Mesenchymal stem cell (in vitro differentiated cells and primary cell): Measurements from ENCODE around the gene VSX2.

Experiments
- DNase-seq: peaks from one replicate; pipeline ENCODE4 v3.0.0-alpha.2; 2013
- H2AFZ ChIP-seq: one replicate; pipeline ENCODE4 v1.6.1; 2013; ENCODE audit warnings: low read depth, mild to moderate bottlenecking, control low read depth, inconsistent platforms, low read length, moderate library complexity
- H2AK5ac ChIP-seq: 2 replicates; pipeline ENCODE4 v1.6.1; 2013; ENCODE audit warnings: low read length, moderate library complexity, mild to moderate bottlenecking, inconsistent platforms; ENCODE audit not compliant: severe bottlenecking
- H2BK120ac ChIP-seq: one replicate; pipeline ENCODE4 v1.6.1; 2013; ENCODE audit warnings: low read depth, mild to moderate bottlenecking, inconsistent platforms, low read length, moderate library complexity
- H2BK12ac ChIP-seq, 2 experiments: one replicate each; pipeline ENCODE4 v1.6.1; 2013; ENCODE audit warnings: inconsistent platforms in 2 of 2, low read length in 2 of 2, mild to moderate bottlenecking in 2 of 2, moderate library complexity in 2 of 2, control low read depth in 1 of 2
- H2BK15ac ChIP-seq: one replicate; pipeline ENCODE4 v1.6.1; 2013; ENCODE audit warnings: mild to moderate bottlenecking, low read depth, inconsistent platforms; ENCODE audit not compliant: poor library complexity, severe bottlenecking
- H2BK5ac ChIP-seq: 2 replicates; pipeline ENCODE4 v1.6.1; 2013; ENCODE audit warnings: low read depth, mild to moderate bottlenecking, low read length, control low read depth, inconsistent platforms; ENCODE audit not compliant: poor library complexity, severe bottlenecking
- H3K14ac ChIP-seq, 2 experiments: one replicate each; pipeline ENCODE4 v1.6.1; 2013; ENCODE audit warnings: inconsistent platforms in 2 of 2, low read length in 2 of 2, control low read depth in 1 of 2, mild to moderate bottlenecking in 1 of 2, moderate library complexity in 1 of 2
- H3K18ac ChIP-seq, 2 experiments: one replicate each; pipeline ENCODE4 v1.6.1; 2013; ENCODE audit warnings: inconsistent platforms in 2 of 2, low read length in 2 of 2, control low read depth in 1 of 2, low read depth in 1 of 2, mild to moderate bottlenecking in 1 of 2
- H3K23ac ChIP-seq, 2 experiments: one replicate each; pipeline ENCODE4 v1.6.1; 2013; ENCODE audit warnings: inconsistent platforms in 2 of 2, low read length in 2 of 2, mild to moderate bottlenecking in 2 of 2, moderate library complexity in 2 of 2, control low read depth in 1 of 2
- H3K27ac ChIP-seq: 2 replicates; pipeline ENCODE4 v1.5.1; 2013; ENCODE audit warnings: mild to moderate bottlenecking, moderate library complexity, low read length, control low read depth, inconsistent platforms; ENCODE audit not compliant: poor library complexity, severe bottlenecking
- H3K27me3 ChIP-seq, 2 experiments: 2 replicates each; pipeline versions ENCODE4 v1.6.1 to v1.7.0; 2013; ENCODE audit warnings: low read length in 2 of 2, mild to moderate bottlenecking in 2 of 2, moderate library complexity in 2 of 2, control low read depth in 1 of 2, inconsistent platforms in 1 of 2; ENCODE audit not compliant: control insufficient read depth in 1 of 2, insufficient read depth in 1 of 2
- H3K36me3 ChIP-seq, 2 experiments: 2 replicates each; pipeline versions ENCODE4 v1.6.1 to v1.7.0; 2013; ENCODE audit warnings: low read length in 2 of 2, control low read depth in 1 of 2, inconsistent platforms in 1 of 2, low read depth in 1 of 2, mild to moderate bottlenecking in 1 of 2; ENCODE audit not compliant: insufficient read depth in 2 of 2, control insufficient read depth in 1 of 2
- H3K4ac ChIP-seq, 2 experiments: one replicate each; pipeline ENCODE4 v1.6.1; 2013; ENCODE audit warnings: inconsistent platforms in 2 of 2, low read length in 2 of 2, mild to moderate bottlenecking in 2 of 2, moderate library complexity in 2 of 2, control low read depth in 1 of 2, low read depth in 1 of 2
- H3K4me1 ChIP-seq: 2 replicates; pipeline ENCODE4 v1.6.1; 2013; ENCODE audit warnings: low read depth, low read length, control low read depth; ENCODE audit not compliant: control insufficient read depth, insufficient read depth
- H3K4me2 ChIP-seq: 2 replicates; pipeline ENCODE4 v1.6.1; 2013; ENCODE audit warnings: low read length, mild to moderate bottlenecking, inconsistent platforms; ENCODE audit not compliant: poor library complexity, severe bottlenecking
- H3K4me3 ChIP-seq, 2 experiments: 2 replicates each; pipeline versions ENCODE4 v1.5.1 to v1.7.0; 2013; ENCODE audit warnings: low read length in 2 of 2, mild to moderate bottlenecking in 2 of 2, control low read depth in 1 of 2, low read depth in 1 of 2; ENCODE audit not compliant: insufficient read depth in 1 of 2
- H3K79me1 ChIP-seq: replicated peaks from 2 replicates; pipeline ENCODE4 v1.6.1; 2013; ENCODE audit warnings: mild to moderate bottlenecking, control low read depth, low read length, inconsistent platforms; ENCODE audit not compliant: poor library complexity, severe bottlenecking
- H3K9ac ChIP-seq: 2 replicates; pipeline ENCODE4 v1.7.0; 2013; ENCODE audit warnings: mild to moderate bottlenecking, low read length, moderate library complexity
- H3K9me3 ChIP-seq: 2 replicates; pipeline ENCODE4 v1.7.0; 2013; ENCODE audit warnings: mild to moderate bottlenecking, low read length; ENCODE audit not compliant: control insufficient read depth
- H4K8ac ChIP-seq: one replicate; pipeline ENCODE4 v1.6.1; 2013; ENCODE audit warnings: inconsistent platforms, mild to moderate bottlenecking, low read length, moderate library complexity
- H4K91ac ChIP-seq: one replicate; pipeline ENCODE4 v1.6.1; 2013; ENCODE audit warnings: mild to moderate bottlenecking, low read length, inconsistent platforms
- WGBS: methylation state at CpG from one replicate; pipeline ENCODE4 v1.1.7; 2013; ENCODE audit warnings: mixed read lengths; 5-methylcytosine and 5-hydroxymethylcytosine counted together

VSX2 gene

DNA sequence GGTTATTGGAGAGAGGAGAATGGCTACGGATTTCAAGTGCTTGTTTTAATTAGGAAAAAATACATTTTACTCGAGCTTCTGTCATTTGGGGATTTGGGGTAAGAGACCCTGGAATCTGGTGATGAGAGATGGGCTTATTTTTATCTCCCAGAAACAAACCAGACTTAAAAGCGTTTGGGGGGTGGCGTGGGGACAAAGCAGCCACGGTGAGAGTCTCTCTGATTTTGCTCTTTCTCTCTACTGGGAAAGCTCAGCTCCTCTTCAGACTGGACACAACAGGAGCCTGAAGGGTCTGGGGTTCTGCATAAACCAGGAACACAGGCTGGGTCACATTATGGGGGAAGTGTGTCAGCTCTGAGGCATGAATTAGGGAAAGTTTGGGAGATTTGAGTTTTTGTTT is 3.8 kb downstream of the VSX2 start:
- Histone ChIP-seq H2BK5ac (no peak overlapping the region), H3K36me3 (peaks cover 0 to 3% of the 10 kb centered on the region in 2 experiments), H2AK5ac (no peak overlapping the region), H3K4me3 (no peak overlapping the region), H3K9ac (no peak overlapping the region), H3K4me1 (peaks cover 15% of the 10 kb centered on the region), H3K14ac (no peak overlapping the region), H3K23ac (no peak overlapping the region), H3K79me1 (no peaks in the 10 kb centered on the region), H3K4me2 (no peak overlapping the region), H3K18ac (no peak overlapping the region), H4K8ac (no peak overlapping the region), H4K91ac (no peak overlapping the region), H2AFZ (no peak overlapping the region), H3K27me3 (peaks cover 99 to 100% of the 10 kb centered on the region in 2 experiments), H3K4ac (no peak overlapping the region), H2BK15ac (no peak overlapping the region), H3K9me3 (no peaks in the 10 kb centered on the region), H2BK120ac (no peak overlapping the region), H3K27ac (no peak overlapping the region), H2BK12ac (no peak overlapping the region)
- 34% methylated on average over 5 of the region's 5 CpGs for WGBS
- DNase-seq, result no peak

DNA sequence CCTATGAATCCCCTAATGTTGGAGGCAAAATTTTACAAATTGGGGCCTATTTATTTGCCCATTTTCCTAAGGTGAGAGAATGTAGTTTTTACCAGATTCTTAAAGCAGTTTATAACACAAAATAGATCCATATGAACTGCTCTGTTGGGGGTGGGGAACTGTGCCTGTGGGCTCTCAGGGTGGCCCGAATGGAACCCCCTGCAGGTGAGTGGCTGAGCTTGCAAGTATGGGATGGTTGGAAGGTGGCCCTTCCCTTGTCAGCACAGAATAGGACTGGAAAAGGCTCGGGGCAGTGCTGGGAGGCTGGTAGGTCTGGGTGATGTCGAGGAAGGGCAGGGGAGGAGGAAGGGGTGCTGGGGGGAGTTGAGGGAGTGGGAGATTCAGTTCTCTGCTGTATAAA is 4.9 kb downstream of the VSX2 start:
- WGBS, result 15% methylated on average over 3 of the region's 3 CpGs
- Histone ChIP-seq H2BK5ac (no peak overlapping the region), H3K27ac (no peak overlapping the region), H3K4me3 (no peak overlapping the region), H3K36me3 (peaks cover 0 to 3% of the 10 kb centered on the region in 2 experiments), H3K9me3 (no peaks in the 10 kb centered on the region), H3K18ac (no peak overlapping the region), H3K14ac (no peak overlapping the region), H4K8ac (no peak overlapping the region), H2BK15ac (no peak overlapping the region), H3K23ac (no peak overlapping the region), H3K9ac (no peak overlapping the region), H3K4ac (no peak overlapping the region), H3K4me1 (peaks cover 15% of the 10 kb centered on the region), H2BK12ac (no peak overlapping the region), H3K79me1 (no peaks in the 10 kb centered on the region), H3K4me2 (no peak overlapping the region), H2BK120ac (no peak overlapping the region), H2AK5ac (no peak overlapping the region), H2AFZ (no peak overlapping the region), H3K27me3 (peaks cover 99 to 100% of the 10 kb centered on the region in 2 experiments), H4K91ac (no peak overlapping the region)
- DNase-seq, result no peak

DNA sequence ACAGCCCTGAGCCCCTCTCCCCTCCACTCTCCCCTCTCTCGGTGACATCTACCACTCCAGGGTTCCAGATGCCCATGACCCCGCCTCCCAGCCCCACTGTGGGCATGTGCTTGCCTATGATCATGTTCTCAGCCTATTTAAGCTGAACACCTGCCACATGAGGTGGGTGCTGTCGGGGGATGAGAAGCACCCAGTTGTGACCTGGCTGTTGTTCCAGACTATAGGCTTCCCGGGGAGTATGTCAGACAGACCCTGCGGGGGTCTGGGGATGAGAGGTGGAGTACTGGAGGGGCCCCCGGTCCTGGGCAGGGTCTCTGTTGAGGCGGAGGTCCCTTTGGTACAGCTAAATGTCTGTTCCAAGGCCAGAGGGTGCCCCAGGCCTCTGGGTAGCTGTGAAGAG is 6.0 kb downstream of the VSX2 start:
- no peak overlapping the region for H3K4me2 ChIP-seq
- H3K18ac ChIP-seq, result no peak overlapping the region
- H4K91ac ChIP-seq, result no peak overlapping the region
- no peak overlapping the region for H3K4me3 ChIP-seq
- no peak overlapping the region for H3K27ac ChIP-seq
- no peak overlapping the region for H2AK5ac ChIP-seq
- H2AFZ ChIP-seq, result no peak overlapping the region
- no peaks in the 10 kb centered on the region for H3K36me3 ChIP-seq
- peaks cover 10% of the 10 kb centered on the region for H3K4me1 ChIP-seq
- H4K8ac ChIP-seq, result no peak overlapping the region
- H2BK15ac ChIP-seq, result no peak overlapping the region
- H3K9ac ChIP-seq, result no peak overlapping the region
- no peak overlapping the region for H3K4ac ChIP-seq
- H2BK5ac ChIP-seq, result no peak overlapping the region
- peaks cover 92 to 95% of the 10 kb centered on the region in 2 experiments for H3K27me3 ChIP-seq
- DNase-seq, result no peak
- H3K9me3 ChIP-seq, result no peaks in the 10 kb centered on the region
- 53% methylated on average over 4 of the region's 7 CpGs for WGBS
- H2BK120ac ChIP-seq, result no peak overlapping the region
- H3K79me1 ChIP-seq, result no peaks in the 10 kb centered on the region
- no peak overlapping the region for H3K14ac ChIP-seq
- H3K23ac ChIP-seq, result no peak overlapping the region
- no peak overlapping the region for H2BK12ac ChIP-seq

DNA sequence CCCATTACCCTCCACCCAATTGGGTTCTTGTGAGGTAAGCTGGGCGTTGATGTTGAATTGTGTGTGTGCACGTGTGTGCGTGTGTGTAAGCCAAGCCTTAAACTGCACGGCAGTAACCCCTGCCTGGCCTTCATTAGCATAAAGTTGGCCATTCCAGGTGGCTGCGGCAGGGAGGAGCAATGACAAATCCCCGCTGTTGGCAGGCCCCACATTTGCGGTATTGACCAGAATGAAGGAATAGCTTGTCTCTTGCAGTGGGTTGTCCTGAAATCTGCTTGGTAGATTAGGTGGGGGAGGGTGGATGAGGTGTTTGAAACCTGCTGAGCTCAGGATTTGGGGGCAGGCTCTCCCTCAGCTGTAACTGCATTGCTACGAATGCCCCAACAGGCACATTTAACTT is 7.3 kb downstream of the VSX2 start:
- no peak overlapping the region for H3K4me2 ChIP-seq
- no peak overlapping the region for H3K27ac ChIP-seq
- no peak overlapping the region for H2BK120ac ChIP-seq
- no peak overlapping the region for H3K4me3 ChIP-seq
- no peak overlapping the region for H2BK5ac ChIP-seq
- no peaks in the 10 kb centered on the region for H3K4me1 ChIP-seq
- 63% methylated on average over 7 of the region's 8 CpGs for WGBS
- H4K8ac ChIP-seq, result no peak overlapping the region
- no peak overlapping the region for H4K91ac ChIP-seq
- H3K18ac ChIP-seq, result no peak overlapping the region
- H3K23ac ChIP-seq, result no peak overlapping the region
- no peak overlapping the region for H2BK12ac ChIP-seq
- no peaks in the 10 kb centered on the region for H3K36me3 ChIP-seq
- peaks cover 80 to 82% of the 10 kb centered on the region in 2 experiments for H3K27me3 ChIP-seq
- no peak overlapping the region for H3K4ac ChIP-seq
- H2AFZ ChIP-seq, result no peak overlapping the region
- H3K9me3 ChIP-seq, result no peaks in the 10 kb centered on the region
- no peak overlapping the region for H2BK15ac ChIP-seq
- H3K79me1 ChIP-seq, result no peaks in the 10 kb centered on the region
- no peak overlapping the region for H3K9ac ChIP-seq
- DNase-seq, result no peak
- no peak overlapping the region for H3K14ac ChIP-seq
- no peak overlapping the region for H2AK5ac ChIP-seq
